Fibroblast of skin of right quadriceps (primary cell): ENCODE measurements around the gene PIK3CG.
A peak's percentile ranks its signal among the peaks of the same experiment; 100 is the strongest.
"Not testable (repeated sequence)": the region's sequence is repeated elsewhere in the genome, so short reads cannot be mapped to it uniquely, and the experiment has no call there.

Experiments used
- DNase-seq: peaks from one replicate; pipeline ENCODE4 v3.0.0-alpha.2; 2013

The PIK3CG gene

DNA sequence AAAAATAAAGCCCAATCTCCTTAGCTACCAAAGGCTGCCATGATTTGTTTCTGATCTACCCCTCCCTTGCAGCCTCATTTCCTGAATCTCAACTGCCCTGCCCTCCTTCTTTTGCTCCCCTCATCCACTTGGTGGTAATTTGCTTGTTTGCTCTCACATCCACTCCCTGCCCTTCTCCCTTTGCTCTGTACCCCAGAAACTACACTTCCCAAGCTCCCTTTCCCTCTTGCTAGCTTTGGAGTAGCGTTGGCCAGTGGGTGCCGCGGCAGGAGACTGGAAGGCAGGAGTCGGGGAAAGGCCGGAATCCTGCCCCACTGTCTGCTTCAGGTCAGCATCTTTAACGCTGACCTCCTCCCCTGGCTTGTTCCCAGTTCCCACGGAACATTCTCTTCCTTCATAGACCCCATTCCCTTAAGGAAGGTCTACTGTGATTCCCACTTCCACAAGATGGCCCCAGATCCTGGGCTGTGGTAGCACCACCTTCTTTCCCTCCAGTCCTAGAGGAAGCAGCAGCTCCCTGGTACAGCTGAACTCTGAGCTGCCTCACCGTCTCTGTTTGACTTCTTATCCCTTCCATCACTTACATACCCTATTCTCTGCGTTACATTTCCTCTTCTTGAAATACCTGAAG, 79.1 kb downstream of the PIK3CG start:
- no peak for DNase-seq

DNA sequence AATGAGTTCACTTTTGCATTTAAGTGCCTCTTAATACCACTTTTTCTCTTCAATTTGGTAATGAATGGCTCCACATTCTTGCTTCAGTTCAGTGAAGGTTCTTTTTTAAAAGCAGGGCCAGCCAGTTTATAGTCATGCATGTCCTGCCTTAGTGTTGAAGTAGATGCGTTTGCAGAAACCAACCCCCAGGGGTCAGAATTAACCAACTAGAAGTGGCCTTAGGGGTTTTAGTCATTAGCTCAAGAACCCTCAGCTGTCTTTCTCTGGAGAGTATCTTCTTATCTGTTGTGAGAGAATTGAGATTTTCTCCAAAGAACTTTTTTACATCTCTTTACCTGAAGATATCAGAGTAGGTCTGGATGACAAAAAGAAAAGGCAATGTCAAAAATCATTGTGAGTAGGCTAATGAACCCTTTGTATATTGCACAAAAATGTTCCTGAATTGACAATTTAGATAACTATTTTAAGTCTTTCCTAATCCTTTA, 82.2 kb downstream of the PIK3CG start:
- DNase-seq: peak; percentile 66

DNA sequence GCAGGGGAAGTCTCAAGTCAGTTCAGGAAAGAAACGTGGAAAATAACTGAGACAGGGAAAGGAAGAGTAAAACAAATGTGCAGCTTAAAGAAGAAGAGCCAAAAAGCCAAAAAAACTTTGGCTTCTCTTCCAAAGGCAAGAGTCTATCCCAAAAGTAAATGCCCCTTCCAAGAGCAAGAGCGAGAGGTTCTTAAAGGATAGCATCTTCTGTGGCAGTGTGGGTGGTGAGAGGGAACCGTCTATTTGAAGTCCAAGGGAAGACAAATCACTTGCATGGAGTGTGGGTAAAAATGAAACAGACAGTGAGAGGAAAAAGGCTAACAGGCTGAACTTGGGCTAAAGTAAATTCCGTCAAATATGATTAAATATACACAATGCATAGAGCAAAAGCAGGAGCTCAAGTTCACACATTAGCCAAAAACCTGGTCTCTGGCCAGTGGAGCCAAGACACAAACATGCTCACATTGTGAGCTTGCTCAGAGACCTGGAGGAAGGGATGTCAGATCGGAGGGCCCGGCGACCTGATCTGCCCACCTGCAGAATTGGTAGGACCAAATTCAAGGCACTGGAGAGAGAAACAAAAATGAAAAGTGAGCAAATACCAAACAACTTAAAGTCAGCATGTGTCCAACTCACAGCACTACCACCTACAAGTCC, 87.0 kb downstream of the PIK3CG start:
- no peak for DNase-seq

DNA sequence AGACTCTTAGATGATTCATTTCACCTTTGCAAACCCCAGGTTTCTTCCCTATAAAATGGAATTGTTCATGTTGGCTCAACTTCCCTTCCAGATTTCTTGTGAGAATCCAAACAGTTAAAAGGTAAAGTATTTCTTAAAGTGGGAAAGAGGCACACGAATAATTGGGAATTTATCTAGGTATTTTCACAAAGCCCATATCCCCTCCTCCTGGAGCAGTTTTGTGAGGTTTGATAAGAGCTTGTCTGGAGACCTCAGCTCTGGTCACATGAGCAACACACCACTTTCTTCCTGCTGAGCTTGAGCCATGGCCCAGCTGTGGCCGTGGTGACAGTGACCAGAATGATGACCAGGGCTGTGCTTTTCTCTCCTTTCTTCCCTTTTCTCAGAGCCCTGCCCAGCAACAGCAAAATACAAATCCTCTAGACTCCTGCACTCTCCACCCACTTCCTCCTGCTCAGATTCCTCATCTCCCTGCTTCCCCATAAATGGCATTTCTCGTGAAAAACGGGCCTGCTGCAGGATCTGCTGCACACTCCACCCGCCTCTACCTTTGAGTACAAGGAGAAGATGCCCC, 87.7 kb downstream of the PIK3CG start:
- DNase-seq: no peak

DNA sequence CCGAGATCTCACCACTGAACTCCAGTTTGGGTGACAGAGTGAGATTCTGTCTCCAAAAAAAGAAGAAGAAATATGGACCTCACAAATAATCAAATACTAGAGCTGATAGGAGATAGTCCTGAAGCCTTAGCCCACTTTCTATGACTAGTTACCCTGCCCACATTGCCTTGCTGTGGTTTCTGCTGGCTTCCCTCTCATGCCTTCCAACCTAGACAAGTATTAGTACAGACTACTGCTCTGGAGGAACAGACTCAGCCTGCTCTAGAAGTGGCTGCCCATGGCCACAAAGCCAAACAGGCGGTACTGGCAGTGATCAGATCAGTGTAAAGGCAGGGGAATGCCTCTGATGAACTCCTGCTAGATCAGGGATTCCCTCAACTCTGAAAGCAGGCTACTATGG, 89.8 kb downstream of the PIK3CG start:
- DNase-seq: no peak

DNA sequence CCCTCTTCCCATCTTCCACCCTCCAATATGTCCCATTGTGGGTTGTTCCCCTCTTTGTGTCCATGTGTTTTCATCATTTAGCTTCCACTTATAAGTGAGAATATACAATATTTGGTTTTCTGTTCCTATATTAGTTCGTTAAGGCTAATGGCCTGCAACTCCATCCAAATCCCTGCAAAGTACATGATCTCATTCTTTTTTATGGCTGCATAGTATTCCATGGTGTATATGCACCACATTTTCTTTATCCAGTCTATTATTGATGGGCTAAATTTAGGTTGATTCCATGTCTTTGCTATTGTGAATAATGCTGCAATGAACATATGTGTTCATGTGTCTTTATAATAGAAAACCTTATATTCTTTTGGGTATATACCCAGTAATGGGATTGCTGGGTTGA, 90.8 kb downstream of the PIK3CG start:
- DNase-seq: not testable (repeated sequence)
